COLO829 (cell line): ENCODE measurements around the gene UGT1A9.

Source experiments
- DNase-seq: peaks from one replicate; pipeline ENCODE4 v3.0.0; 2012; ENCODE audit warnings: low spot score

UGT1A9 gene

GRCh38 chr2:233817361-233817911, 145.7 kb downstream of the UGT1A9 start:
- DNase-seq = no peak

DNA sequence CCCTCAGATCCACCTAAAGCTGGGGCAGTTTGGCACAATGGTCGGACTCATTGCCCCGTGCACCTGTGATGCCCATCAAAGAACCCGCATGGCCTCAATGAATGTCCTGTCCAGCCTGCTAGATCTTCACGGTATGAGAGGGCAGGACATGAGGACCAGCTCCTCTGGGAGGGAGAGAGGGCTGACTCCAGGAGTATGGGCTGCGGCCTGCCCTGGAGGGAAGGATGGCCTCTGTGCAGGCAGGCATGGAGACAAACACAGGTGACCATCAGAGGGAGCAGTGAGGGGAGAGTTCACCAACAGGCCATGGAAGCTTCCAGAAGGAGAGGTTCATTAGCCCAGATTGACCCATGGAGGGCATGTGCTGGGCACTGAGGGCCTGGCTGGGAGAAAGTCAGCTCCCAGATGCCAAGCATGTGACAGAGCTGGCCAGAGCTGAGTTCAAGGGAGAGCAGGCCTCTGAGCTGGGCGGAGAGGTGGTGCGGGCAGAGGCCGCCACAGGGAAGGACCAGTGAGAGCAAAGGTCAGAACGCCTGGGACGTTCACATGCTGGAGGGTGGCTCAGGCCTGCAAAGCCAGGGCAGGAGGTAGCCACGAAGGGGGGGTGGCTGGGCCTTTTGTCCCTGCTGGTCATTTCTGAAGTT, 146.4 kb downstream of the UGT1A9 start:
- DNase-seq = no peak

DNA sequence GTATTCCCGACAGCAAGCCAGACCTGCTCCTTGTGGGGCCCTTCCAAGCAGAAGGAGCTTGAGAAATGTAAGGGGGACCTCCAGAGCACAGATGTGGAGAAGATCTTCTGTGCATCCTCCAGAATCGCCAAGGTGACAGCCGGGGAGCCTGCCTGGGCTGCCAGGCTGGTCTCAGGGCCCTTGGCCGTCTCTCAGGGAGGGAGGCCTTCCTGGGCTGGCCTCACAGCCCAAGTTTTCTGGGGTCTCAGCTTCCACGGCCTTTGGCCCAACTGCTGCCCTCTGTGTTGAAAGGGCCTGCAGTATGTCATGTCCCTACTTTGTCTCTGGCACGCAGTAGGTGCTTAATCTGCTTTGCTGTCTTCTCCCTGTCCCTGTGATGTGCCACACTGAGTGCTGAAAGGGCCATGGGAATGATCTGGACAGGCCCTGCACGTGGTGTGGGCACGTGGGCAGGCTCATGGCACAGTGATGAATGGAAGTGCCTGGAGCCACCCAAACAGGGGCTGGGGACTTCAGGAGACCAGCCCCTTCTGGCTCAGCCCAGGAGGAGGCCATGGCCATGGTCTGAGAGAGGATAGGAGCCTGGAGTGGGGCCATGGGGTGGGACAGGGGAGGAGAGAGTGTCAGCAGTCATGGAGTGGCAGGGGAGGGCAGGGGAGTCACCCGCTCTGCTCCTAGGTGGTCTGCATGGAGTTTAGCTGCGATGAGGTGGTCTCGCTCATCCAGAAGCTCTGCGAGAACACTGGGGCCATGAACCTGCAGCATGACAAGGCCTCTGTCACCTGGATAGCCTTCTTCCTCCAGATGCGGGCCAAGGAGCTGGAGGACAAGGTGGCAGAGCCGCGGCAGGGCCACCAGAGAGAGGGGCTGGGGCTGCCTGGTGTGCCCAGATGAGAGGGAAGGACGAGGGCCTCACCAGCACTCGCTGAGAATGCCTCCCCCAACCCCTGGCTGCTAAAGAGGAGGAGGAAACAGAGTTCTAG, 147.2 kb downstream of the UGT1A9 start:
- no peak for DNase-seq

DNA sequence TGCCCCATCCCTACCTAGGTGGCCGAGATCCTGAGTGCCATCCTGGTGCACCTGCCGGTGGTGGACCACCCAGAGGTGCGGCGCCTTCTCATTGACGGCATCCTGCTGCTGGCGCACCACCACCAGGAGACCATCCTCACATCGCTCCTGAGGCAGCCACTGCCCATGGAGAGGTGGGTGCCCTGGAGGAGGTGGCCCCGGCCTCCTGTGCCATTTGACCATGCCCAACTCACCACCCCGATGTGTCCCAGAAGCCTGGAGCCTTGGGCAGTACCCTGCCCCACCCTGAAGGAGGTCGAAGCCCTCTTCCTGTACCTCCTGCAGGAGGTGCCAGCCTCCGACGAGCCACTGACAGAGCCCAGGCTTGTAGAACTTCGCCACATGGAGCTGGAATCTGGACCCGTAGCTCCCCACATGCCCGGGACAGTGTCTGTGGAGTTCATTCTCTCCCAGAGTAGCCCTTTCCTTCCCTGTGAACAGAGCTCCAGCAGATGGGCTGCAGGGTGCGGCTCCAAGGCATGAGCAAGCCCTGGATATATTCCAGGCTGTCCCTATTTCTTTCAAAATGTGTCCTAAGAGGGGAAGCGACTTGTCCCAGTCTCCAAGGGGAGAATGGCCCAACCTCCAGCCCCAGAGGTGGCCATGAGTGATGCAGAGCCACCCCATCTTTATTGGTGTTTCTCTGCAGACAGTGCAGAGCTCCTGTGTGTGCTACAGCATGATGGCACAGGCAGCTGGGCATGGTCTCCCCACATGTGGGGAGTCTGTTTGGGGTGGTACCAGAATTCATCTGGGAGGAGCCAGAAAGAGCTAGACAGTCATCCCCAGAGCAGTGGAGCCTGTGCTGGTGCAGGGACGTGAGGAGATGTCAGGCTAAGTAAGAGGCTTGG, 148.4 kb downstream of the UGT1A9 start:
- no peak for DNase-seq

DNA sequence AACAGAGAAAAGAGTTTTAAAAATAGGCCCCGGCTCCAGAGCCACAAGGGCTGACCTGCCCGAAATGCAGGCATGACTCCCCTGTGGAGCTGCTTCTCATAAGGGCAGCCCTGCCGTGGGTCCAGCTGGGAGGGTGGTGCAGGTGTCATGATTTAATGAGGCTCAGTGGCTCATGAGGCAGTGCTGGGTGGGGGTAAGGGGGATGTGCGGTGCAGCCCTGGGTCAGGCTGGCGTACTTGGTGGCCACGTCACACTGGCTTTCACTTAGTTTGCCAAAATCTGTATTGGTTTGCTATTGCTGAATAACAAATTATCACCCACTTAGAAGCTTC, 149.0 kb downstream of the UGT1A9 start:
- no peak for DNase-seq

- DNase-seq = no peak
Observed at GRCh38 chr2:233821196-233821595, 149.5 kb downstream of the UGT1A9 start.

DNA sequence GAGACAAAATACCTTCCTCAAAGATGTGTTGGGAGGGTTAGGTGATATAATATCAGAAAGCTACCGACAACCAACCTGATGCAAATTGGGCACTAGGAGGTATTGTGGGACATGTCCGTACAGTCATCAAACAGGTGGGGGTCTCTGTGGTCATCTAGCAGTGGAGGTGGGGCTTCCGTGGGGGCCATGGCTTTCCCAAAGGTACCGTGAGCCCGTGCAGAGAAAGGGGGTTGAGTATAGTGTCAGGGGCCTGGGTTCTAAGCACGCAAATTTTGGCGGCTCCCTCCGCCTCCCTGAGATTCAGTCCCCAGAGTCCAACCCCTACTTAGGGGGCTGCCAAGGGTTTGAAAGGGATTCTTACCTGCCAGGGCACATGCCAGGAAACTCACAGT, 150.0 kb downstream of the UGT1A9 start:
- no peak for DNase-seq

DNA sequence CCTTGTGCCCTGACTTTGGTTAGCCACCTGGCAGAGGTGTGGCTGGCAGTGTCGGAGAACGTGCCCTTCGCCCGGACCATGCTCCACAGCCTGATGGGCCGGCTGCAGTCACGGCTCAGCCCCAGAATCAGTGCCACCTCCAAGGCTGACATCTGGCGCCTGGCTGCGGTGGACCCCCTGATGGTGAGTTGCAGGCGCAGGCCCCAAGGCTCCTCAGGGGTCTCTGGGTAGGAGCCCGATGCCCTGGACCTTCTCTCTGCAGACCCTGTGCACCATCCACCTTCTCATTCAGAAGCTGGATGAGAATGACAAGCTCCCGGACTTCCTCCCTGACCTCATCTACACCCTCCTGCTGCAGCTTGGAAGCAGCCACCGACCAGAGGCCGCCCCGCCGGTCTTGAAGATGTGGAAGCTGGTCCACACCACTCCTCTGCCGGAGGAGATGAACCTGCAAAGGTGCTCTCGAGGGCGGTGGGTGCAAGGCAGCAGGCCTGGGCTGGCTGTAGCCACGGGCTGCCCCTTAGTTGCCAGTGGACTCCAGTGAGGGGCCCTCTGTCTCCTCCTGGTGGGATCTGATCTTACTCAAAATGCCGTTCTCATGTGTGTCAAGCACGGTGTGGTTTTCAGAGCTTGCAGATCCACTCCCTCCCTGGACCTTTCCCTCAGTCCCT, 150.5 kb downstream of the UGT1A9 start:
- no peak for DNase-seq
